KMS-11 (cell line): ENCODE results near the gene NT5DC2.

ENCODE experiments used
- H2AFZ ChIP-seq: fragments of 200-600 bp; sonication (generic); 2 replicates; pipeline ENCODE4 v1.6.1; 2016; ENCODE audit warnings: antibody characterized with exemption, mixed run types, low read depth
- H3K27ac ChIP-seq: fragments of 200-600 bp; sonication (generic); 2 replicates; pipeline ENCODE4 v1.6.1; 2016; ENCODE audit warnings: mild to moderate bottlenecking, mixed run types
- H3K27me3 ChIP-seq: fragments of 200-600 bp; sonication (generic); 2 replicates; pipeline ENCODE4 v1.6.1; 2017; ENCODE audit warnings: mild to moderate bottlenecking, low read depth, mixed run types, moderate library complexity; ENCODE audit not compliant: insufficient read depth
- H3K36me3 ChIP-seq: fragments of 200-600 bp; sonication (generic); 2 replicates; pipeline ENCODE4 v1.6.1; 2017; ENCODE audit warnings: mild to moderate bottlenecking, mixed run types; ENCODE audit not compliant: insufficient read depth
- H3K4me1 ChIP-seq: fragments of 200-600 bp; sonication (generic); 2 replicates; pipeline ENCODE4 v1.6.1; 2016; ENCODE audit warnings: mild to moderate bottlenecking, low read depth, mixed run types; ENCODE audit not compliant: poor library complexity, severe bottlenecking
- H3K4me2 ChIP-seq: fragments of 200-600 bp; sonication (generic); 2 replicates; pipeline ENCODE4 v1.7.0; 2016; ENCODE audit warnings: mild to moderate bottlenecking, mixed run types
- H3K4me3 ChIP-seq: fragments of 200-600 bp; sonication (generic); IDR thresholded peaks from 2 replicates; pipeline ENCODE4 v1.6.1; 2017; ENCODE audit warnings: low read depth, low read length, mixed read lengths; ENCODE audit not compliant: insufficient read depth
- H3K79me2 ChIP-seq: fragments of 200-600 bp; sonication (generic); 2 replicates; pipeline ENCODE4 v1.6.1; 2016; ENCODE audit warnings: low read depth, mixed run types; ENCODE audit not compliant: insufficient read depth
- H3K9ac ChIP-seq: fragments of 200-600 bp; sonication (generic); 2 replicates; pipeline ENCODE4 v1.6.1; 2016; ENCODE audit warnings: mild to moderate bottlenecking, mixed run types
- H4K20me1 ChIP-seq: fragments of 200-600 bp; sonication (generic); 2 replicates; pipeline ENCODE4 v1.6.1; 2016; ENCODE audit warnings: mild to moderate bottlenecking, mixed run types; ENCODE audit not compliant: insufficient read depth
- CTCF ChIP-seq: fragments of 200-600 bp; sonication (generic); conservative IDR thresholded peaks from 2 replicates; pipeline ENCODE4 v1.6.1; 2017; ENCODE audit warnings: low read depth, mild to moderate bottlenecking, antibody characterized with exemption, low read length, moderate library complexity, mixed read lengths

NT5DC2 gene

DNA sequence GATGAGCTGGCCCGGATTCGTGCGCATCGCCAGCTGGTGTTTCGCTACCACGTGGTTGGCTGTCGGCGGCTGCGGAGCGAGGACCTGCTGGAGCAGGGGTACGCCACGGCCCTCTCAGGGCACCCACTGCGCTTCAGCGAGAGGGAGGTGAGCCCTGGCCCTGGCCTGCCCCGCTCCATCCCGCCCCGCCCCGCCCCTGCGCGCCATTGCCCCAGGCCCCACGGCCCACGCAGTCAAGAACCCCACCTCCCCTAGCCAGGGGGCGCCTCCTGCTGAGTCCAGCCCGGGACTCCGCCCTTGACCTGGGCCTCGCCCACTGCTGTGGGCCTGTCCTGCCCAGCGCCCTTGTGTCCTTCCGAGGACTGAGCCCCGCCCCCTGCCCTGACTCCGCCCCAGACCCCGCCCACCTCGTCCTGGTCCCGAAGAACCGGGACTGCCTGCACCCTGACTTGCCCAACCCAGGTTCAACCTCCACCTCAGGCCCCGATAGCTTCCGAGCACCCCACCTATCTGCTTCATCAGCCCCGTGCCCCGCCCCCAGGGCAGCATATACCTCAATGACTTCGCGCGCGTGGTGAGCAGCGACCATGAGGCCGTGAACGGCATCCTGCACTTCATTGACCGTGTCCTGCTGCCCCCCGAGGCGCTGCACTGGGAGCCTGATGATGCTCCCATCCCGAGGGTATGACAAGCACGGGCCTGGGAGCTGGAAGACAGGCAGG, 14.8 kb downstream of the NT5DC2 start:
- Histone ChIP-seq H3K27ac (no peak overlapping the region), H4K20me1 (no peaks in the 10 kb centered on the region), H3K4me1 (no peaks in the 10 kb centered on the region), H3K36me3 (no peaks in the 10 kb centered on the region), H3K79me2 (no peaks in the 10 kb centered on the region), H3K4me3 (no peak overlapping the region), H2AFZ (no peak overlapping the region), H3K9ac (no peak overlapping the region), H3K4me2 (no peak overlapping the region), H3K27me3 (no peaks in the 10 kb centered on the region)
- no peak for TF ChIP-seq CTCF

- H3K79me2 ChIP-seq = no peaks in the 10 kb centered on the region
- H3K4me2 ChIP-seq = no peak overlapping the region
Measured at GRCh38 chr3:52517796-52518722, 15.6 kb downstream of the NT5DC2 start.

DNA sequence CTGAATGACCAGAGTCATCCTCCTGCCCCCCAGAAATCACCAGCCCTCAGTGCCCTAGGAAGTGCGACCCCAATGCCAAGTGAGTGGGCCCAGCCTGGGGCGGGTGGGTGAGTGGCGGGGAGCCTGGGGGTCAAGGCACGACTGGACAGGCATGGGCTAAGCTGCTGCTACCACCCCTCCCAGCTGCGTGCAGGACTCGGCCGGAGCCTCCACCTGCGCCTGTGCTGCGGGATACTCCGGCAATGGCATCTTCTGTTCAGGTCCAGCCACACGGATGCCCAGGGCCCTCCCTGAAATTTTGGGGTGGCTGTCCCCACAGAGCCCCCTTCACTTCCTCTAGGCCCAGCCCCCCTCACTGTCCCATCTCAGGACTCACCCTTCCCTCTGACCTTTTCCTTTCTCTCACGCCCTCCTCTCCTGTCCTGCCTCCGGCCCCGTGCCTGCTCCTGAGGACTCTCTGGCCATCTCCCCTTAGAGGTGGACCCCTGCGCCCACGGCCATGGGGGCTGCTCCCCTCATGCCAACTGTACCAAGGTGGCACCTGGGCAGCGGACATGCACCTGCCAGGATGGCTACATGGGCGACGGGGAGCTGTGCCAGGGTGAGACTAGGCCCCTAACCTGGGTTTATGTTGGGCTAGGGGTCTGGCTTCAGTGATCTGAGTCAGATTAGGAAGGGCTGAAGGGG, 17.0 kb downstream of the NT5DC2 start:
- no peak for TF ChIP-seq CTCF
- Histone ChIP-seq H2AFZ (no peak overlapping the region), H3K4me1 (no peaks in the 10 kb centered on the region), H3K27me3 (no peaks in the 10 kb centered on the region), H4K20me1 (no peaks in the 10 kb centered on the region), H3K4me3 (no peak overlapping the region), H3K36me3 (no peaks in the 10 kb centered on the region), H3K27ac (no peak overlapping the region), H3K4me2 (no peak overlapping the region), H3K79me2 (no peaks in the 10 kb centered on the region), H3K9ac (no peak overlapping the region)

More at GRCh38 chr3:52517796-52518722, 15.6 kb downstream of the NT5DC2 start:
- TF ChIP-seq CTCF = no peak
- Histone ChIP-seq H3K27me3 (no peaks in the 10 kb centered on the region), H3K36me3 (no peaks in the 10 kb centered on the region), H4K20me1 (no peaks in the 10 kb centered on the region), H3K4me1 (no peaks in the 10 kb centered on the region), H2AFZ (no peak overlapping the region), H3K9ac (no peak overlapping the region), H3K4me3 (no peak overlapping the region), H3K27ac (no peak overlapping the region)

- Histone ChIP-seq H3K27me3 (no peaks in the 10 kb centered on the region), H3K4me2 (no peak overlapping the region), H3K9ac (no peak overlapping the region), H3K4me1 (no peaks in the 10 kb centered on the region), H3K79me2 (no peaks in the 10 kb centered on the region), H2AFZ (no peak overlapping the region), H3K4me3 (no peak overlapping the region), H3K36me3 (no peaks in the 10 kb centered on the region), H3K27ac (no peak overlapping the region), H4K20me1 (no peaks in the 10 kb centered on the region)
- TF ChIP-seq CTCF = no peak
Measured at GRCh38 chr3:52515192-52515591, 18.5 kb downstream of the NT5DC2 start.
